D721Med (cell line): ENCODE measurements around the gene KIF15.

Source experiments
- DNase-seq: peaks from one replicate; pipeline ENCODE4 v3.0.0; 2011; ENCODE audit warnings: low spot score; ENCODE audit not compliant: insufficient read length
- FAIRE-seq: peaks from 2 replicates; lab custom pipeline; 2011; peaks lifted over from hg19 to GRCh38; lab: Jason Lieb, UNC
- TF ChIP-seq, protein P1 (sequence below): IDR thresholded peaks from 2 replicates; pipeline ENCODE4 v1.5.1; 2012; ENCODE audit warnings: mild to moderate bottlenecking, control low read depth; ENCODE audit not compliant: insufficient read depth; ENCODE audit errors: missing control alignments

The KIF15 gene

DNA sequence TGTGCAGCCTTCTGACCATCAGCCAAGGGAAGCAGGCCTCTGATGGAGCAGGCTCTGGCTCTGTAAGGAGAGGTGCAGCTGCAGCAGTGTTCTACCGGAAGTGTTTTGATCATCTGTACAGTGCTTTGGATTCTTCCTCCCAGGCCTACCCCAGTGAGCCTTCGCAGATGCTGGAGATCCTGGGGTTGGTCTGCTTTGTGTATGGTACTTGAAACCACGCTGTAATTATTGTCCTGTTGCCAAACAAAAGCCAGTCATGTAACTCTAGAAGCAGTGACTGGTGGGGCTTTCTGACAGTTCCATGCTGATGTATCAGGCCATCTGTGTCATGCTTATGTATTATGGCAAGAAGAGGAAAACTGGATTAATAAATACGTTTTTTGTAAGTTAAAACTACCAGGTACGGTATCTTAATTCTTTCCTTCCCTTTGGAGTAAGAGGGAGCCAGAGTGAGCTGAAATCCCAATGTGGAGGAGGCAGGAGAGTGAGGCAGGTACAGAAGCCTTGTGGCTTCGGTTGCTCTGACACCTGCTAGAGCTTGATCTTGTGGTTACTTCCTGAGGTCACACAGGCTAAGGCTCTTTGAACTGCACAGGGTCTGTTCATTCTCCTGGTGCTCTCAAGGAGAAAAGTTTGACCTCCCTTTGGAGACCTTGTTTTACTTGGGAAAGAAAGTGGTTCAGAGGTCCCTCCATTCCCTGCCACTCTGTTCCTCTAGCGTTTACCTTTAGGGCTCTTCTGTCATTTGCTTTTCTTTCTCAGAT is 103.9 kb downstream of the KIF15 start:
- FAIRE-seq = no peak
- TF ChIP-seq, protein P1, sequence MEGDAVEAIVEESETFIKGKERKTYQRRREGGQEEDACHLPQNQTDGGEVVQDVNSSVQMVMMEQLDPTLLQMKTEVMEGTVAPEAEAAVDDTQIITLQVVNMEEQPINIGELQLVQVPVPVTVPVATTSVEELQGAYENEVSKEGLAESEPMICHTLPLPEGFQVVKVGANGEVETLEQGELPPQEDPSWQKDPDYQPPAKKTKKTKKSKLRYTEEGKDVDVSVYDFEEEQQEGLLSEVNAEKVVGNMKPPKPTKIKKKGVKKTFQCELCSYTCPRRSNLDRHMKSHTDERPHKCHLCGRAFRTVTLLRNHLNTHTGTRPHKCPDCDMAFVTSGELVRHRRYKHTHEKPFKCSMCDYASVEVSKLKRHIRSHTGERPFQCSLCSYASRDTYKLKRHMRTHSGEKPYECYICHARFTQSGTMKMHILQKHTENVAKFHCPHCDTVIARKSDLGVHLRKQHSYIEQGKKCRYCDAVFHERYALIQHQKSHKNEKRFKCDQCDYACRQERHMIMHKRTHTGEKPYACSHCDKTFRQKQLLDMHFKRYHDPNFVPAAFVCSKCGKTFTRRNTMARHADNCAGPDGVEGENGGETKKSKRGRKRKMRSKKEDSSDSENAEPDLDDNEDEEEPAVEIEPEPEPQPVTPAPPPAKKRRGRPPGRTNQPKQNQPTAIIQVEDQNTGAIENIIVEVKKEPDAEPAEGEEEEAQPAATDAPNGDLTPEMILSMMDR = no peak
- DNase-seq = no peak

DNA sequence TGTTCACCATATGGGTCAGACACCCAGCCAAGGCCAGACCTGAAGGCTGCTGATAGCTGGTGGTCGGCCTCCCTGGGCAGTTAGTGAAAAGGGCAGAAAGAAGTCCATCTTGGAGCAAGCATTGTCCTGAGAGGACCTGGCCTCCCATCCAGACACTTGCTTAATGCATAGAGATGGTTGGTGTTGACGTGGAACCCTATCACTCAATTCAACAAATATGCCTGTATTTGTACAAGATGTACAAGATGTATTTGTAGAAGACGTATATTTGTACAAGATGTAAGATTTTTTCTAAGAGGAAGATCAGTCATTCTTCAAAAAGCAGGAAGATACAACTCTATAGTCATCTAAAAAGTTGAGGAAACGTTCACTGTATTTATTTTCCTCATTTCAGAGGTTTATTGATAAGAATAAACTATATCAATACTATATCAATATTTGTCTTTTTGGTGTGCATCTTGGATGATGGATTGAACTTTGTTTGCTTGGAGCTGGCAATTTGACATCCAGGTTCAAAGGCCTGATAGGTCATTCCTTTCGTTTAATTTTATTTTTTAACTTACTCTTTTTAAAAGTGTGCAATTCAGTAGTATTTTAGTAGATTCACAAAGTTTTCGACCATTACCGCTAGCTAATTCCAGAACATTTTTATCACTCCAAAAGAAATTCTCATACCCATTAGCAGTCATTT is 106.0 kb downstream of the KIF15 start:
- DNase-seq (no peak), FAIRE-seq (no peak)
- TF ChIP-seq, protein P1 = no peak

DNA sequence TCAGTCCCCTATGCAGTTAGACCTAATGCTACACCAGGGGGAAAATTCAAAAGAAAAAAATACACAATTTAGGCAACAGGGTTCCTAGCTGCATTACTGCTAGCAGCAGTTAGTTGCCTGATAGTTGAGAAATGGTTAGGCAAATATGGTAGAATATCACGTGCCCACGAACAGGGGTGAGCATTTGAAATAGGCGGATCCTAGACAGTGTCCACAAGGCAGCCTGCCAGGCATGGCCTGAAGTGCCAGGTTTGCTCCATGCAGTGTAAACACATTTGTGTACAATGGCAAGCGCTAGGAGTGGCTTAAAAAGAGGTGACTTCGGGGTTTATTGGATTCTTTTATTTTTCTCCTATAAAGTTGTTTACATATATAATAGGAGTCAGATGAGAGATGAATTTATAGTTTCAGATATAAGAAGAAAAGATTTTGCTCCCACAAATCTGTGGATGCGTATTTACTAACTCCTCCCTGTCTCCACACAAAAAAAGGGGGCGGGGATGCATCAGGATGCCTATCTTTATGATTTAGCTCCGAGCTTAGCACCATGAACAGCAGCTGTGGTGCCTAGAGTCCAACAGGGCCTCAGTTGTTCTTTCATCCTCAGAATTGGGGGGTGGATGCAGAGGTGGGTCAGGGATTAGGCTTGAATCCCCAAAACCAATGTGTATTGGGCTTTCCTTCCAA is 108.9 kb downstream of the KIF15 start:
- TF ChIP-seq, protein P1 = no peak
- no peak for DNase-seq
- no peak for FAIRE-seq

DNA sequence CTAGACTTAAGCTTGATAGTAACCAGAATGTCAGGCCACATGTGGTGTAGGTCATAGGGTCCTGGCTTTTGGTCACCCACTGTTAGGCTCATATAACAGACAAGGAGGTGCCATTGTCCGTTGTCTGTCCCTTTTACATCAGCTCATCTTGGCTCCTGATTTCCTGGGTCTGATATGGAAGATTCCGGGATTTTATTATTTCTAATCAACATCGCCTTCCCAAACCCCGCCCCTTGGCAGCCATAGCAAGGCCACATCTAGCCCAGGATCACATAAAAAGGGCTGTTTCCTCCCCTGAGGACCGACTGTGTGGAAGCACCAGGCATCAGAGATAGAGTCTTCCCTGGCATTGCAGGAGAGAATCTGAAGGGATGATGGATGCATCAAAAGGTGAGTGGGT is 112.7 kb downstream of the KIF15 start, which contains the start of gene TGM4:
TSS of gene TGM4 (plus strand) at position 301 of the 400 bp plus-strand sequence. CDS start at position 372, 71 bp downstream.
- TF ChIP-seq, protein P1 = no peak
- FAIRE-seq (no peak), DNase-seq (no peak)

DNA sequence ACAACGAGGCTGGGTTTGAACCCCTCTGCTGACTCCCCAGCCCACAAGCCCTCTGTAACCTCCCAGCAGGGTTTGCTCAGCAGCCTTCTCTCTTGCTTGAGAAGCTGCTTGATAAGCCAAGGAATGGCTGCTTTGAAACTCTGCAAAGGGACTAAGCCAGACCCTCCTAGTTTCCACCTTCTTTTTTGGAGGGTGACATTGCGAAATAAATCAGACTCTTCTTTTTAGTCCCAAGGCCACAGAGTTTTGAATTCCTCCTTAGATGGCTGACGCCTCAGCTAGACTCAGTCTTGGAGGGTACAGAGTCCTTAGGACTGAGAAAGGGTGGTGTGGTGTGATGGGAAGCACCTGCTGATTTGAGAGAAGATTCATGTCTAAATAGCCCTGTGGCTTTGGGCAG is 114.0 kb downstream of the KIF15 start:
- DNase-seq = no peak
- no peak for FAIRE-seq

DNA sequence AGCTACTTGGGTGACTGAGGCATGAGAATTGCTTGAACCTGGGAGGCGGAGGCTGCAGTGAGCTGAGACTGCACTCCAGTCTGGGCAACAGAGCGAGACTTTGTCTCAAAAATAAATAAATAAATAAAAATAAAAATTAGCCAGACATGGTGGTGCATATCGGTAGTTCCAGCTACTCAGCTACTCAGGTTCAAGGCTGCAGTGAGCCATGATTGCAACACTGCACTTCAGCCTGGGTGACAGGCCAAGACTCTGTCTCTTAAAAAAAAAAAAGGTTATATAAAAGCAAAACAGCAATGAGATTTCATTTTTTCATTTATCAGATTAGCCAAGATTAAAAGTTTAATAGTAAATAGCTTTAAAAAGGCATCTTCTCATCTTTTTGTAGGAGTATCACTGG is 115.7 kb downstream of the KIF15 start:
- no peak for DNase-seq
- TF ChIP-seq, protein P1 = no peak
- FAIRE-seq = no peak

More for the DNA sequence above, 114.0 kb downstream of the KIF15 start:
- TF ChIP-seq, protein P1 = no peak
